ENCODE measurements around the gene EPX.

The EPX gene

DNA sequence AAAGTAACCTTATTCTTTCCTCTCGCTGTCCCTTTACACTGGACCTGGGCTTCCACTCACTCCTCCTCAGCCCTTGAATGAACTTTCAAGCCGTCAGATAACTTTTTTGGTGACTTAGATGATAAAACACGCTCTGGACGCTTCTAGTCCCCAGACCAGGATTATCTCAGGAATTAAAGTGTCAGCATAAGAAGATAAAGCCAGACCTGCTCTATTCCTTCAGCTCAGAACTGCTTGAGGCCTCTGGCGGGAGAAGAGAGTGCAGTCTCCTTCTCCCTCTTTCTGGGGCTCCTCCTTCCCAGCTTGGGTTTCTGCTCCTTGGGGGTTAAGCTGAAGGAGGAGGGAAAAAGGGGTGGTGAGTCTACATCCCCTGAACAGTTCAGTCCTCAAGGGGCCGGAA lies 52.4 kb downstream of the EPX start:
- no peak for TF ChIP-seq CTCF (IDR thresholded peaks at IDR 0.05)
- TF ChIP-seq ZFX (IDR thresholded peaks at IDR 0.05; ENCODE audit: borderline replicate concordance) = no peak
- no peak overlapping the region for H3K27ac ChIP-seq

DNA sequence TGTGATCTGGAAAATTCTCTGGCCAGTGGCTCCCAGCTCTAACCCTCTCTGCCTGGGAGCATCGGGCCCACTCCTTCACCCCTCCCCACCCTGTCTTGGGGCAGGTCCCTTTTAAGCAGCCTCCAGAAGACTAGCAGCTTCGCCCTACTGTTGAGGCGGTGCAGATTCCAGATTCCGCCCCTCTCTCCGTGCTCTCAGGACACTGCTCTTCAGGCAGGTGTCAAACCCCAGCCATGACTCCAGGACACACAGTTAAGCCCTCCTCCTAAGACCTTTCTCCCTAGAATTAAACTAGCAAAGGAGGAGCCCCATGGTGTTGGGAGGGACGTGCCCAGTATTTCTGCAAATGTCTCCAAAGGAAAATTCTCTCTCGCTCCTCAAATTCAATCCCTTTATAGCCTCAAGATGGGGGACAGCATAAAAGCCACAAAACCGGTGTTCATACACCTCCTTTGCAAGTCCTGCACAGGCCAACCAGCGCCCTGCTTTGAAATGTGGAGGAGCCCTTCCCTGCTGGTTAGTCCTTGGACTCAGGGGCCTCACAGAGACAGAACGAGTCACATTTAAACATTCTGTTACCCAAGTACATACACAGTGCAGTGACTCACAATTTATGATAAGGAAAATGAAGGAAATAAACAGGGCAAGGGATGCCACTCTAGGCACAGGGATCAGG lies 53.0 kb downstream of the EPX start:
- no peak overlapping the region for H3K27ac ChIP-seq
- TF ChIP-seq ZFX (IDR thresholded peaks at IDR 0.05; ENCODE audit: borderline replicate concordance) (no peak), CTCF (IDR thresholded peaks at IDR 0.05) (no peak)

GRCh38 chr17:58246104-58246740 lies 53.7 kb downstream of the EPX start:
- TF ChIP-seq ZFX (IDR thresholded peaks at IDR 0.05; ENCODE audit: borderline replicate concordance) (no peak), CTCF (IDR thresholded peaks at IDR 0.05) (no peak)
- H3K27ac ChIP-seq = no peak overlapping the region

- no peak overlapping the region for H3K27ac ChIP-seq
- TF ChIP-seq CTCF (IDR thresholded peaks at IDR 0.05) (no peak), ZFX (IDR thresholded peaks at IDR 0.05; ENCODE audit: borderline replicate concordance) (no peak)
Observed at GRCh38 chr17:58246781-58247180, 54.3 kb downstream of the EPX start.

GRCh38 chr17:58247511-58248363 lies 55.2 kb downstream of the EPX start:
- no peak overlapping the region for H3K27ac ChIP-seq
- TF ChIP-seq CTCF (IDR thresholded peaks at IDR 0.05) = no peak
- TF ChIP-seq ZFX (IDR thresholded peaks at IDR 0.05; ENCODE audit: borderline replicate concordance) = no peak

- H3K27ac ChIP-seq = no peak overlapping the region
- TF ChIP-seq ZFX (IDR thresholded peaks at IDR 0.05; ENCODE audit: borderline replicate concordance) (no peak), CTCF (IDR thresholded peaks at IDR 0.05) (no peak)
Observed at GRCh38 chr17:58248955-58249269, 56.4 kb downstream of the EPX start.
